A549 treated with ZK216348 at 1 μM for 4 hours (cell line): Measurements from ENCODE around the gene HMCES. TPM values are rescaled to one million over a fixed set of nuclear protein-coding genes. Genes with fewer than 3 reads are reported as not detected.

Experiments used
- total RNA-seq: library from RNA; stranded (reverse); fragments of 200-300 nt; extraction: Qiagen RNA extraction; gene quantifications from 5 replicates; pipeline ENCODE4 v1.2.3, GENCODE V29; 2022; ENCODE audit warnings: low read depth

Gene HMCES, protein sequence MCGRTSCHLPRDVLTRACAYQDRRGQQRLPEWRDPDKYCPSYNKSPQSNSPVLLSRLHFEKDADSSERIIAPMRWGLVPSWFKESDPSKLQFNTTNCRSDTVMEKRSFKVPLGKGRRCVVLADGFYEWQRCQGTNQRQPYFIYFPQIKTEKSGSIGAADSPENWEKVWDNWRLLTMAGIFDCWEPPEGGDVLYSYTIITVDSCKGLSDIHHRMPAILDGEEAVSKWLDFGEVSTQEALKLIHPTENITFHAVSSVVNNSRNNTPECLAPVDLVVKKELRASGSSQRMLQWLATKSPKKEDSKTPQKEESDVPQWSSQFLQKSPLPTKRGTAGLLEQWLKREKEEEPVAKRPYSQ
- 39.4 to 45.5 TPM (median 40.0 TPM) in 5 replicates for total RNA-seq

DNA sequence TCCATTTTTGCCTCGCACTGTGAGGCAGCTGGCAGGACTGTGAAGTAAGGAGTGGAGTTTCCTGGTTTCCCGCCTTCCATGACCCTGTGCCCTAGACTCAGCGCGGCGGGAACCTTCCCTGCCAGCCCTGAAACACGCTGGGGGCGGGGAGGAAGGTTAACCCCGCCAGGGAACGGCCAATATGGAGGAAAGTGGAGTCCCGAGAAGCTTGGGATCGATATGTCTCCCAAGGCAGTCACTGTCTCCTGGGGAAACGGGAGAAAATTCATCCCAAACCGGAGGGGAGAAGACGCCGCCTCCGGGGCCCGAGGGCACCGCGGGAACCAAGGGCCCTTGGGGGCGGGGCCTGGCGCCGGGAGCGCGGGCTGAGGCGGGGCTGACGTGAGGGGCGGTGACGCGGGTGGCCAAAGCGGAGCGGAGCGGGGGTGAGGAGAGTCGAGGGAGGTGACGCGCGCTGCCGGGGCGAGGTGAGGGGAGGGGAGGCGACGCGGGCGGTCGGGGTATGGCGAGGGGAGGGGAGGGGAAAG, at the start of gene HMCES:
TSS of gene HMCES (plus strand) at position 432 of the 527 bp plus-strand sequence. CDS start 863 bp downstream, outside the sequence.

DNA sequence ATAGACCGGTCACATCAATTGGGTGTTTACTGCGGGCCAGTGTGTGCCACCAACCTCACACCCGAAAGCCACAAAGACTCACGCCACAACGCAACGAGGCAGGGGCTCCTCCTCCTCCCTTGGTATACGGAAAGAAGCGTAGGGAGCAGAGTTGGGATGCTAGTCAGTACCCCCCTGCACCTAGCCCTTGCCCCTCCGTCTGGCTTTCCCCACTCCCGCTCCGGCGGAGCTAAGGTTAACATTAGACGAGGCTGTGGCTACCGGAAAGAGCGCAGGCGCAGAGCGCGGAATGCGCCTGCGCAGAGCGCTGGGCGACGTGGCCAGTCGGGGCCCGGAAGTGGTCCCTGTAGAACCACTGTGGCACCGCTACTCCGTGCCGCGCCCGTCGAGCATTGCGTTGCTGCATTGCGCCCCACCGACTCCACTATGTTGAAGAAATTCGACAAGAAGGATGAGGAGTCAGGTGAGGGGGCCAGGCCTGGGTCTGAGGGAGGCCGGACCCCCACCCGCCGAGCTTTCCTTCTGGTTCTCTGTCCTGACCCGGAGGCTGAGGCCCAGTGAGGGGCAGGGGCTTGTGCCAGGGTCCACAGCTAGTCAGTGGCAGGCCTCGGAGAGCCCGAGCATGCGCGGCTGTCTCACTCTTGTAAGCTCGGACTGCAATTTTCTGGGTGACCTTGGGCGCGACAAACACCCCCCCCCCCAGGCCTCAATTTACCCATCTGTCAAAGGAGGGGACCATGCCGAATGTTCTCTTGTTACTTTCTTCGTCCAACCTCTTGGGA, 29.2 kb upstream of the HMCES start, which contains the start of gene COPG1:
TSS of gene COPG1 (plus strand) at position 323 of the 782 bp plus-strand sequence. CDS start at position 427, 104 bp downstream.

Other genes with a start within 250 kb of the HMCES start
- not detected in 5 replicates for gene GP9, start 218.1 kb upstream of the HMCES start, total RNA-seq
- 1.8 to 6.4 TPM (median 4.6 TPM) in 5 replicates for gene RAB43, start 157.1 kb upstream of the HMCES start, total RNA-seq
- 18.2 to 26.6 TPM (median 20.3 TPM) in 5 replicates for gene ISY1, start 117.8 kb upstream of the HMCES start, total RNA-seq
- gene CNBP, start 95.0 kb upstream of the HMCES start, total RNA-seq: 302 to 375 TPM (median 343 TPM) in 5 replicates
- gene COPG1, start 29.3 kb upstream of the HMCES start, total RNA-seq: 75.7 to 93.8 TPM (median 81.5 TPM) in 5 replicates
- 0.33 to 1.1 TPM (median 0.64 TPM) in 5 replicates for gene EFCAB12, start 149.8 kb downstream of the HMCES start, total RNA-seq
- 18.6 to 28.3 TPM (median 22.9 TPM) in 5 replicates for gene MBD4, start 161.1 kb downstream of the HMCES start, total RNA-seq
- gene IFT122, start 161.4 kb downstream of the HMCES start, total RNA-seq: 11.4 to 14.2 TPM (median 13.2 TPM) in 5 replicates
- not detected in 5 replicates for gene RHO, start 249.8 kb downstream of the HMCES start, total RNA-seq